Astrocyte (in vitro differentiated cells and primary cell): ENCODE results near the gene KLHL14. TPM values are rescaled to one million over a fixed set of nuclear protein-coding genes. Genes with fewer than 3 reads are reported as not detected.

Source experiments
- DNase-seq: peaks from one replicate; pipeline ENCODE4 v3.0.0-alpha.2; 2010; ENCODE audit warnings: low read depth
- FAIRE-seq: peaks from 2 replicates; lab custom pipeline; 2011; peaks lifted over from hg19 to GRCh38; lab: Jason Lieb, UNC
- H2AFZ ChIP-seq: 2 replicates; pipeline ENCODE4 v1.6.0; 2012; ENCODE audit warnings: low read depth, low read length, inconsistent platforms
- H3K27ac ChIP-seq: 2 replicates; pipeline ENCODE4 v1.5.1; 2011; ENCODE audit warnings: low read depth, low read length, inconsistent platforms
- H3K27me3 ChIP-seq: 2 replicates; pipeline ENCODE4 v1.6.0; 2011; ENCODE audit warnings: low read length, inconsistent platforms; ENCODE audit not compliant: insufficient read depth
- H3K36me3 ChIP-seq: 2 replicates; pipeline ENCODE4 v1.5.1; 2011; ENCODE audit warnings: low read length, inconsistent platforms; ENCODE audit not compliant: insufficient read depth
- H3K4me1 ChIP-seq: 2 replicates; pipeline ENCODE4 v1.5.1; 2011; ENCODE audit warnings: low read length, inconsistent platforms; ENCODE audit not compliant: insufficient read depth
- H3K4me2 ChIP-seq: 2 replicates; pipeline ENCODE4 v1.6.0; 2012; ENCODE audit warnings: low read length, inconsistent platforms
- H3K4me3 ChIP-seq: 2 replicates; pipeline ENCODE4 v1.5.1; 2011; ENCODE audit warnings: low read depth, mild to moderate bottlenecking, low read length, inconsistent platforms; ENCODE audit not compliant: insufficient read depth
- H3K79me2 ChIP-seq: 2 replicates; pipeline ENCODE4 v1.6.0; 2012; ENCODE audit warnings: mild to moderate bottlenecking, low read length, inconsistent platforms; ENCODE audit not compliant: insufficient read depth
- H3K9ac ChIP-seq: 2 replicates; pipeline ENCODE4 v1.6.0; 2012; ENCODE audit warnings: mild to moderate bottlenecking, low read length, inconsistent platforms
- H3K9me3 ChIP-seq: 2 replicates; pipeline ENCODE4 v1.5.1; 2012; ENCODE audit warnings: low read depth, mild to moderate bottlenecking, low read length, inconsistent platforms; ENCODE audit not compliant: insufficient read depth
- H4K20me1 ChIP-seq: 2 replicates; pipeline ENCODE4 v1.6.0; 2012; ENCODE audit warnings: low read length, inconsistent platforms; ENCODE audit not compliant: insufficient read depth
- H3K27ac Mint-ChIP-seq: one replicate; pipeline ENCODE4 v1.8.0; 2021; ENCODE audit warnings: mild to moderate bottlenecking, mixed read lengths; ENCODE audit not compliant: unreplicated experiment
- H3K27me3 Mint-ChIP-seq: one replicate; pipeline ENCODE4 v1.8.0; 2021; ENCODE audit warnings: low read depth, mixed read lengths; ENCODE audit not compliant: unreplicated experiment
- H3K36me3 Mint-ChIP-seq: one replicate; pipeline ENCODE4 v1.8.0; 2021; ENCODE audit warnings: low read depth, mixed read lengths; ENCODE audit not compliant: unreplicated experiment
- H3K4me1 Mint-ChIP-seq: one replicate; pipeline ENCODE4 v1.8.0; 2021; ENCODE audit warnings: low read depth, mixed read lengths; ENCODE audit not compliant: unreplicated experiment
- H3K4me3 Mint-ChIP-seq: one replicate; pipeline ENCODE4 v1.8.0; 2021; ENCODE audit warnings: mild to moderate bottlenecking, moderate library complexity, mixed read lengths; ENCODE audit not compliant: unreplicated experiment
- H3K9me3 Mint-ChIP-seq: one replicate; pipeline ENCODE4 v1.8.0; 2021; ENCODE audit warnings: mild to moderate bottlenecking, mixed read lengths; ENCODE audit not compliant: unreplicated experiment
- EZH2 ChIP-seq: IDR thresholded peaks from 2 replicates; pipeline ENCODE4 v1.6.1; 2012; ENCODE audit warnings: mild to moderate bottlenecking, low read length, inconsistent platforms; ENCODE audit not compliant: insufficient read depth
- total RNA-seq: library from RNA; stranded (reverse); gene quantifications from 2 replicates; pipeline ENCODE4 v1.2.1, GENCODE V29; 2021
- TF ChIP-seq, protein P1 (sequence below): IDR thresholded peaks from 2 replicates; pipeline ENCODE4 v1.5.1; 2011; ENCODE audit warnings: low read depth, mild to moderate bottlenecking, inconsistent platforms, low read length, moderate library complexity; ENCODE audit not compliant: insufficient read depth

Gene KLHL14
- total RNA-seq, 1 donor from 2014 or later = 0.39 TPM

DNA sequence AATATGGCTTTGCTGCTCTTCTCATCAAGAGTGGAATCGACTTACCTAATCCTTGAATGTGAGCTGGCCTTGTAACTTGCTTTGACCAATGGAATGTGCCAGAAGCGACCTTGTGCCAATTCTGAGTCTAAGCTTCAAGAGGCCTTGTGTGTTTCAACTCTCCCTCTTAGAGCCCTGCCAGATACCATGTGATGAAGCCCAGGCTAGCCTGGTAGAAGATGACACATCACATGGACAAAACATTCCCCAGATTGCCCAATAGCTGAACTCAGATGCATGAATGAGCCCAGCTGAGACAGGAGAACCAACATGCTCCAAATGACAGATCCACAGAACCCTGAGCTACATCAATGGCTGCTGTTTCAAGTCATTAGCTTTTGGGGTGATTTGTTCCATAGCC is 4.2 kb upstream of the KLHL14 start:
- H3K4me1 Mint-ChIP-seq = peaks cover 8% of the 10 kb centered on the region
- no peak overlapping the region for H2AFZ ChIP-seq
- no peaks in the 10 kb centered on the region for H3K36me3 ChIP-seq
- DNase-seq (no peak), FAIRE-seq (no peak)
- no peak for TF ChIP-seq EZH2
- TF ChIP-seq, protein P1, sequence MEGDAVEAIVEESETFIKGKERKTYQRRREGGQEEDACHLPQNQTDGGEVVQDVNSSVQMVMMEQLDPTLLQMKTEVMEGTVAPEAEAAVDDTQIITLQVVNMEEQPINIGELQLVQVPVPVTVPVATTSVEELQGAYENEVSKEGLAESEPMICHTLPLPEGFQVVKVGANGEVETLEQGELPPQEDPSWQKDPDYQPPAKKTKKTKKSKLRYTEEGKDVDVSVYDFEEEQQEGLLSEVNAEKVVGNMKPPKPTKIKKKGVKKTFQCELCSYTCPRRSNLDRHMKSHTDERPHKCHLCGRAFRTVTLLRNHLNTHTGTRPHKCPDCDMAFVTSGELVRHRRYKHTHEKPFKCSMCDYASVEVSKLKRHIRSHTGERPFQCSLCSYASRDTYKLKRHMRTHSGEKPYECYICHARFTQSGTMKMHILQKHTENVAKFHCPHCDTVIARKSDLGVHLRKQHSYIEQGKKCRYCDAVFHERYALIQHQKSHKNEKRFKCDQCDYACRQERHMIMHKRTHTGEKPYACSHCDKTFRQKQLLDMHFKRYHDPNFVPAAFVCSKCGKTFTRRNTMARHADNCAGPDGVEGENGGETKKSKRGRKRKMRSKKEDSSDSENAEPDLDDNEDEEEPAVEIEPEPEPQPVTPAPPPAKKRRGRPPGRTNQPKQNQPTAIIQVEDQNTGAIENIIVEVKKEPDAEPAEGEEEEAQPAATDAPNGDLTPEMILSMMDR = no peak
- no peak overlapping the region for H3K4me2 ChIP-seq
- H3K27ac Mint-ChIP-seq = no peak overlapping the region
- H3K4me3 Mint-ChIP-seq = no peak overlapping the region
- peaks cover 9% of the 10 kb centered on the region for H3K27me3 ChIP-seq
- H3K9me3 ChIP-seq = no peaks in the 10 kb centered on the region
- no peaks in the 10 kb centered on the region for H3K79me2 ChIP-seq
- H3K4me1 ChIP-seq = no peaks in the 10 kb centered on the region
- no peak overlapping the region for H3K27ac ChIP-seq
- peaks cover 7% of the 10 kb centered on the region for H3K27me3 Mint-ChIP-seq
- no peak overlapping the region for H3K9ac ChIP-seq
- no peaks in the 10 kb centered on the region for H3K9me3 Mint-ChIP-seq
- no peak overlapping the region for H3K4me3 ChIP-seq
- H4K20me1 ChIP-seq = no peaks in the 10 kb centered on the region
- no peaks in the 10 kb centered on the region for H3K36me3 Mint-ChIP-seq

DNA sequence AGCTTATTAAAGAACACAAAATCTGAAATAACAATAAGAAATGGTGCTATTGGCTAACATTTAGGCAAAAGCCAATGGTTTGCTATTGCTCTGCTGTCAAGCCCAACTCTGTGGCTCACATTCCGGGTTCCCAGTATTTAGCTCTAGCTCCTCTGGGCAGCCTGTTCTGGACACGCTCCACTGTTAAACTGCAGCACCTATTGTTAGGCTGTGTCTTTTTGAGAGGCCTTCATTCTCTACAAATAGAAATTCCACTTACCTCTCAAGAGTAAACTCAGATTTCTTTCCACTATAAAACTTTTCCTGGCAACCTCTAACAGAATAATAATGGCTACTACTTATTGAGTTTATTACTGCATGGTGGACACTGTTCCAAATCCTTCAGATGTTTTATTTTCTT is 3.7 kb upstream of the KLHL14 start:
- Histone ChIP-seq H3K79me2 (no peaks in the 10 kb centered on the region), H3K4me2 (no peak overlapping the region), H3K36me3 (no peaks in the 10 kb centered on the region), H4K20me1 (no peaks in the 10 kb centered on the region), H3K27me3 (peaks cover 9% of the 10 kb centered on the region), H3K4me1 (no peaks in the 10 kb centered on the region), H3K4me3 (no peak overlapping the region), H3K9ac (no peak overlapping the region), H2AFZ (no peak overlapping the region), H3K9me3 (no peaks in the 10 kb centered on the region), H3K27ac (no peak overlapping the region)
- TF ChIP-seq EZH2 = no peak
- TF ChIP-seq, protein P1 = no peak
- no peak overlapping the region for H3K4me3 Mint-ChIP-seq
- H3K9me3 Mint-ChIP-seq = no peaks in the 10 kb centered on the region
- H3K36me3 Mint-ChIP-seq = no peaks in the 10 kb centered on the region
- DNase-seq = no peak
- peaks cover 7% of the 10 kb centered on the region for H3K27me3 Mint-ChIP-seq
- no peak overlapping the region for H3K27ac Mint-ChIP-seq
- no peak for FAIRE-seq
- peaks cover 8% of the 10 kb centered on the region for H3K4me1 Mint-ChIP-seq

GRCh38 chr18:32775628-32776027 is 2.8 kb upstream of the KLHL14 start:
- peaks cover 16% of the 10 kb centered on the region for H3K27me3 Mint-ChIP-seq
- H3K27ac Mint-ChIP-seq = no peak overlapping the region
- peaks cover 11% of the 10 kb centered on the region for H3K4me1 Mint-ChIP-seq
- no peak overlapping the region for H3K4me3 ChIP-seq
- no peak overlapping the region for H3K9ac ChIP-seq
- peaks cover 18% of the 10 kb centered on the region for H3K27me3 ChIP-seq
- no peak overlapping the region for H3K4me3 Mint-ChIP-seq
- H3K4me1 ChIP-seq = peaks cover 5% of the 10 kb centered on the region
- H3K4me2 ChIP-seq = no peak overlapping the region
- no peaks in the 10 kb centered on the region for H4K20me1 ChIP-seq
- no peaks in the 10 kb centered on the region for H3K79me2 ChIP-seq
- no peaks in the 10 kb centered on the region for H3K9me3 ChIP-seq
- DNase-seq (no peak), FAIRE-seq (no peak)
- no peak for TF ChIP-seq EZH2
- TF ChIP-seq, protein P1 = no peak
- H3K36me3 ChIP-seq = no peaks in the 10 kb centered on the region
- no peak overlapping the region for H2AFZ ChIP-seq
- no peaks in the 10 kb centered on the region for H3K9me3 Mint-ChIP-seq
- H3K27ac ChIP-seq = no peak overlapping the region
- no peaks in the 10 kb centered on the region for H3K36me3 Mint-ChIP-seq
